A549 (cell line): ENCODE measurements around the gene GINS2. TPM values are rescaled to one million over a fixed set of nuclear protein-coding genes. Genes with fewer than 3 reads are reported as not detected.

ENCODE experiments used
- ATAC-seq, 2 experiments: fragments of 200-7000 bp in 1 of 2; fragments of >200 bp in 1 of 2; cut with Nextera tagmentation in 1 of 2; cut with Tn5 transposase in 1 of 2; 3 replicates each; pipeline versions ENCODE4 v1.8.0 to v1.9.1; 2018 to 2020; ENCODE audit warnings: mild to moderate bottlenecking in 1 of 2, moderate library complexity in 1 of 2
- CTCF ChIA-PET: fragments of 300-600 bp; sonication (Branson Sonifier 250); formaldehyde crosslinking; extraction: SDS; loops from one replicate; lab custom pipeline; 2021; ENCODE audit warnings: antibody characterized with exemption, inconsistent platforms; lab: Yijun Ruan, JAX
- POLR2A ChIA-PET: fragments of 350-600 bp; formaldehyde crosslinking; extraction: SDS; loops from one replicate; lab custom pipeline; 2021; ENCODE audit warnings: antibody characterized with exemption, inconsistent platforms; lab: Yijun Ruan, JAX
- DNase-seq, 2 experiments: peaks; one replicate each; pipeline versions ENCODE4 v3.0.0 to v3.0.0-alpha.2; 2011 to 2016; ENCODE audit warnings: low read depth in 1 of 2, low spot score in 1 of 2
- FAIRE-seq: peaks from 2 replicates; lab custom pipeline; 2011; peaks lifted over from hg19 to GRCh38; lab: Jason Lieb, UNC
- H3K27ac ChIP-seq, 2 experiments: fragments of >200 bp; sonication (Bioruptor Twin); formaldehyde crosslinking; 3 replicates each; pipeline ENCODE4 v1.5.1; 2016 to 2017
- H3K4me1 ChIP-seq: fragments of >200 bp; sonication (Bioruptor Twin); formaldehyde crosslinking; 3 replicates; pipeline ENCODE4 v1.6.1; 2016
- H3K4me2 ChIP-seq: fragments of >200 bp; sonication (Bioruptor Twin); formaldehyde crosslinking; 3 replicates; pipeline ENCODE4 v1.6.1; 2016
- H3K4me3 ChIP-seq: fragments of >200 bp; sonication (Bioruptor Twin); formaldehyde crosslinking; 3 replicates; pipeline ENCODE4 v1.5.1; 2016
- H3K9me3 ChIP-seq: fragments of >200 bp; sonication (Bioruptor Twin); formaldehyde crosslinking; 3 replicates; pipeline ENCODE4 v1.6.1; 2016
- BHLHE40 ChIP-seq: IDR thresholded peaks from 2 replicates; pipeline ENCODE4 v1.6.1; 2012; ENCODE audit warnings: low read depth, low read length, inconsistent platforms
- CHD4 ChIP-seq: fragments of 200-600 bp; sonication (generic); IDR thresholded peaks from 2 replicates; pipeline ENCODE4 v1.6.1; 2016; ENCODE audit warnings: antibody characterized with exemption, mild to moderate bottlenecking, borderline replicate concordance
- EP300 ChIP-seq, 2 experiments: fragments of >200 bp; sonication (Bioruptor Twin); formaldehyde crosslinking; IDR thresholded peaks; 2 replicates in 1 of 2; 3 replicates in 1 of 2; pipeline ENCODE4 v1.6.1; 2016 to 2017
- ESRRA ChIP-seq: fragments of 150-350 bp; IDR thresholded peaks from 2 replicates; pipeline ENCODE4 v1.6.1; 2014; ENCODE audit warnings: mild to moderate bottlenecking, low read length, borderline replicate concordance
- FOSL2 ChIP-seq, 2 experiments: fragments of 450-650 bp in 1 of 2; fragments of >200 bp in 1 of 2; sonication (Bioruptor Twin) in 1 of 2; formaldehyde crosslinking; IDR thresholded peaks; 2 replicates each; pipeline versions ENCODE4 v1.5.0 to v1.6.1; 2016 to 2020; ENCODE audit warnings: mild to moderate bottlenecking in 1 of 2, moderate library complexity in 1 of 2
- HEYL ChIP-seq: fragments of 250-450 bp; sonication (Bioruptor Pico); IDR thresholded peaks from 2 replicates; pipeline ENCODE4 v1.8.0; 2021; ENCODE audit warnings: mild to moderate bottlenecking, moderate library complexity
- JUN ChIP-seq, 2 experiments: fragments of >200 bp; sonication (Bioruptor Twin); formaldehyde crosslinking; IDR thresholded peaks; 2 replicates in 1 of 2; 3 replicates in 1 of 2; pipeline ENCODE4 v1.6.1; 2016 to 2017
- JUNB ChIP-seq: fragments of >200 bp; sonication (Bioruptor Twin); formaldehyde crosslinking; IDR thresholded peaks from 2 replicates; pipeline ENCODE4 v1.6.1; 2016
- KDM5A ChIP-seq: fragments of 200-600 bp; sonication (generic); IDR thresholded peaks from 2 replicates; pipeline ENCODE4 v1.6.1; 2016; ENCODE audit warnings: antibody characterized with exemption, mild to moderate bottlenecking
- MYC ChIP-seq: IDR thresholded peaks from 2 replicates; pipeline ENCODE4 v1.6.1; 2012; ENCODE audit warnings: mild to moderate bottlenecking, inconsistent platforms, low read length, improper control_type of control experiment, borderline replicate concordance
- NR3C1 ChIP-seq: fragments of >200 bp; sonication (Bioruptor Twin); formaldehyde crosslinking; IDR thresholded peaks from 3 replicates; pipeline ENCODE4 v1.6.1; 2017
- PHF8 ChIP-seq: fragments of 200-600 bp; sonication (generic); IDR thresholded peaks from 2 replicates; pipeline ENCODE4 v1.6.1; 2016; ENCODE audit warnings: low read depth, mild to moderate bottlenecking, antibody characterized with exemption, moderate library complexity, borderline replicate concordance
- RAD21 ChIP-seq, 2 experiments: fragments of >200 bp in 1 of 2; sonication (Bioruptor Twin) in 1 of 2; formaldehyde crosslinking in 1 of 2; IDR thresholded peaks in 1 of 2; conservative IDR thresholded peaks in 1 of 2; 2 replicates in 1 of 2; 3 replicates in 1 of 2; pipeline ENCODE4 v1.6.1; 2012 to 2018; ENCODE audit warnings: inconsistent platforms in 1 of 2
- RARB ChIP-seq: fragments of 250-450 bp; sonication (Bioruptor Pico); IDR thresholded peaks from 2 replicates; pipeline ENCODE4 v1.8.0; 2021; ENCODE audit warnings: mild to moderate bottlenecking, moderate library complexity
- RCOR1 ChIP-seq: fragments of 150-350 bp; IDR thresholded peaks from 2 replicates; pipeline ENCODE4 v1.6.1; 2014; ENCODE audit warnings: antibody characterized with exemption, low read length, low read depth
- RFX5 ChIP-seq: fragments of 450-650 bp; IDR thresholded peaks from 2 replicates; pipeline ENCODE4 v1.7.1; 2014; ENCODE audit warnings: antibody characterized with exemption, mild to moderate bottlenecking, moderate library complexity
- TFCP2L1 ChIP-seq: fragments of 250-450 bp; sonication (Bioruptor Pico); IDR thresholded peaks from 2 replicates; pipeline ENCODE4 v1.5.0; 2021; ENCODE audit warnings: mild to moderate bottlenecking
- ZFP36 ChIP-seq: fragments of 450-650 bp; IDR thresholded peaks from 2 replicates; pipeline ENCODE4 v1.6.1; 2014; ENCODE audit warnings: borderline replicate concordance; ENCODE audit not compliant: partially characterized antibody
- ZNF302 ChIP-seq: fragments of 250-450 bp; sonication (Bioruptor Pico); IDR thresholded peaks from 2 replicates; pipeline ENCODE4 v1.9.0; 2021; ENCODE audit warnings: inconsistent platforms, mild to moderate bottlenecking, moderate library complexity
- WGBS: methylation state at CpG from one replicate; pipeline ENCODE4 v1.1.6; 2017; ENCODE audit errors: missing lambda C conversion rate; 5-methylcytosine and 5-hydroxymethylcytosine counted together
- polyA plus RNA-seq, 4 experiments: library from polyadenylated mRNA; depleted of rRNA in 3 of 4; stranded (reverse); fragments of >200 nt; fragmentation: RNase III in 1 of 4; extraction: RNeasy Plus Mini Kit Qiagen cat#74134 plus additional on column Dnase treatment in 1 of 4; gene quantifications; 2 replicates in 3 of 4; 3 replicates in 1 of 4; pipeline ENCODE4 v1.2.3, GENCODE V29; 2011 to 2017
- TF ChIP-seq, protein P1 (sequence below): fragments of 250-450 bp; sonication (Bioruptor Pico); IDR thresholded peaks from 2 replicates; pipeline ENCODE4 v1.5.0; 2020; ENCODE audit warnings: low read depth, mild to moderate bottlenecking, moderate library complexity
- TF ChIP-seq, protein P2 (sequence below): fragments of >200 bp; sonication (Bioruptor Twin); formaldehyde crosslinking; IDR thresholded peaks from 3 replicates; pipeline ENCODE4 v1.5.1; 2016
- TF ChIP-seq, protein P3 (sequence below): fragments of 200-600 bp; sonication (generic); IDR thresholded peaks from 2 replicates; pipeline ENCODE4 v1.6.1; 2016; ENCODE audit warnings: antibody characterized with exemption, mild to moderate bottlenecking, moderate library complexity

GINS2 gene
- polyA plus RNA-seq, 2 of the 4 experiments (the other 2 are of a cell fraction) = 25.4 to 28.7 TPM

DNA sequence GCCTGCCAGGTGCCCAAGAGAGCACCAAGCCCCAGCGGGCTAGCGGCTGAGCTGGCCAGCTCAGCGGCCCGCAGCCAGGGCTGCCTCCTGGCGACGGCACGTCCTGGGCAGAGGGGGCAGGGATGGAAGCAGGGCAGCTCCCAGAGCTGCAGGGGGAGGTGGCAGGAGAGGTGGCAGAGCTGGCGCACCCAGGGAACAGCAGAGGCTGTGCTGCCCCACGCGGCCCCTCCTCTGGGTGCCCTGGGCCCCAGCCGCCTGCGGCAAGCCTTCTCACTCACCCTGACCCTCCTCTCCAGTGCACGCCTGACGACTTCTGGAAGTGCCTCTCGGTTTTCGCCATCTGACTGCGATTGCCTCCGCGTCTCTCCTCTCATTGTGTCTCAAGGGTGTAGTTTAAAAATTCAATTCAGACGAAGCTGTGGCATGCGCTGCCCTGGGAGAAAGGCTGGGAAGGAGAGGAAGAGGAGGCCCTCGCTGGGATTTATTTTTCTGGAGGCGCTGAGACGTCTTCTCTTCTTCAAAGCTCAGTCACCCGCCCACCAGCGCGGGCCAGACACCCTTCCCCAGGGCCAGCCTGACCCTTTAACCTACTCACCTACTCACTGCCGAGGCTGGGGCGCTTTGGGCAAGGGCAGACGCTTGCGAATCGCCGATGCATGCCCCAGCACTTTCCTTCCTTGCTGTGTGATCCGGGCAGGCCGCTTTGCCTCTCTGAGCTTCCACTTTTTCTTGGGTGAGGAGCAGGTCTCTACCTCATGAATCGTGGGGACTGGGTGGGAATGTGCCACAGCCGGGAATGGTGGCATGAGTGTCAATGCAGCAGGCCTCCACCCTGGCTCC, 50.7 kb downstream of the GINS2 start (continued):
- no peak for TF ChIP-seq JUN (IDR thresholded peaks at IDR 0.05)
- no peak for TF ChIP-seq JUNB
- TF ChIP-seq, protein P1, sequence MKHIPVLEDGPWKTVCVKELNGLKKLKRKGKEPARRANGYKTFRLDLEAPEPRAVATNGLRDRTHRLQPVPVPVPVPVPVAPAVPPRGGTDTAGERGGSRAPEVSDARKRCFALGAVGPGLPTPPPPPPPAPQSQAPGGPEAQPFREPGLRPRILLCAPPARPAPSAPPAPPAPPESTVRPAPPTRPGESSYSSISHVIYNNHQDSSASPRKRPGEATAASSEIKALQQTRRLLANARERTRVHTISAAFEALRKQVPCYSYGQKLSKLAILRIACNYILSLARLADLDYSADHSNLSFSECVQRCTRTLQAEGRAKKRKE = no peak
- TF ChIP-seq RAD21 (conservative IDR thresholded peaks at IDR 0.05 in 1 of 2, IDR thresholded peaks at IDR 0.05 in 1 of 2) = no peak
- TF ChIP-seq EP300 (IDR thresholded peaks at IDR 0.05) = no peak
- TF ChIP-seq, all 56 proteins: peak for 0

DNA sequence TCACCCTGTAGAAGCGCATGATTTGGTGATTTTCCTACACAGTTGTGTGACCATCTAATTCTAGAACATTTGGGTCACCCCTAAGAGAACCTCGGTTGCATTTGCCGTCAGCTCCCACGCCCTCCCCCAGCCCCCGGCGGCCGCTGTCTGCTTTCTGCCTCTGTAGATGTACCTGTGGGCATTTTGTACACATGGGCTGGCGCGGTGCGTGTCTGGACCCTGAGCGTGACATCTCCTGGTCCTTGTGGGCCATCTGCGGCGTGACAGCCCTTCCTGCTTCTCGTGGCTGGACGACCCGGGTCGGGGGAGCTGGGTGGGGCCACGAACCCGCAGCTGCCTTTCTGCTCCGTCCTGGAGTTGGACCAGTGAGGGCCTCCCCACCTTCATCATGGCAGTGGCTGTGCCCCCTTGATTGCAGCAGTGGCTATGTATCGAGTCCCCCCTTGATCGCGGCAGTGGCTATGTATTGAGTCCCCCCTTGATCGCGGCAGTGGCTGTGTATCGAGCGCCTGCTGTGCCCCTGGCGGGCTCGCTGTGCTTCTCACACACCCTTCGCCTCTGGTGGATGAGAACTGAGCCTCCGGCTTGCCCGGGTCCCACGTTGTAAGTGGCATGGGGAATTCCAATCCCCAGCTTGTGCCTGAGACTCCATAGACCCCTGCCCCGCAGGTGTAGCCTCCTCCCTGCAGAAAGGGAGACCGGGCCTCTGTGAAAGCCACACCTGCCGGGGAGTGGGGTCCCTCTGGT, 51.5 kb downstream of the GINS2 start:
- Histone ChIP-seq H3K27ac (no peak overlapping the region), H3K9me3 (no peaks in the 10 kb centered on the region), H3K4me2 (no peak overlapping the region), H3K4me1 (peaks cover 12% of the 10 kb centered on the region; the same call in 2 of the 3 replicates), H3K4me3 (no peak overlapping the region)
- TF ChIP-seq PHF8 (no peak), JUNB (no peak), ZFP36 (no peak), RAD21 (conservative IDR thresholded peaks at IDR 0.05 in 1 of 2, IDR thresholded peaks at IDR 0.05 in 1 of 2) (no peak), CHD4 (no peak), ZNF302 (CRISPR knock-in tag) (no peak), HEYL (CRISPR knock-in tag) (no peak), KDM5A (no peak), FOSL2 (IDR thresholded peaks at IDR 0.05) (no peak), FOSL2 (CRISPR knock-in tag; IDR thresholded peaks at IDR 0.05) (no peak), NR3C1 (no peak), RCOR1 (no peak), JUN (IDR thresholded peaks at IDR 0.05) (no peak), MYC (no peak), RFX5 (no peak), BHLHE40 (no peak), RARB (CRISPR knock-in tag) (no peak), ESRRA (no peak), TFCP2L1 (CRISPR knock-in tag) (no peak)
- TF ChIP-seq, protein P2, sequence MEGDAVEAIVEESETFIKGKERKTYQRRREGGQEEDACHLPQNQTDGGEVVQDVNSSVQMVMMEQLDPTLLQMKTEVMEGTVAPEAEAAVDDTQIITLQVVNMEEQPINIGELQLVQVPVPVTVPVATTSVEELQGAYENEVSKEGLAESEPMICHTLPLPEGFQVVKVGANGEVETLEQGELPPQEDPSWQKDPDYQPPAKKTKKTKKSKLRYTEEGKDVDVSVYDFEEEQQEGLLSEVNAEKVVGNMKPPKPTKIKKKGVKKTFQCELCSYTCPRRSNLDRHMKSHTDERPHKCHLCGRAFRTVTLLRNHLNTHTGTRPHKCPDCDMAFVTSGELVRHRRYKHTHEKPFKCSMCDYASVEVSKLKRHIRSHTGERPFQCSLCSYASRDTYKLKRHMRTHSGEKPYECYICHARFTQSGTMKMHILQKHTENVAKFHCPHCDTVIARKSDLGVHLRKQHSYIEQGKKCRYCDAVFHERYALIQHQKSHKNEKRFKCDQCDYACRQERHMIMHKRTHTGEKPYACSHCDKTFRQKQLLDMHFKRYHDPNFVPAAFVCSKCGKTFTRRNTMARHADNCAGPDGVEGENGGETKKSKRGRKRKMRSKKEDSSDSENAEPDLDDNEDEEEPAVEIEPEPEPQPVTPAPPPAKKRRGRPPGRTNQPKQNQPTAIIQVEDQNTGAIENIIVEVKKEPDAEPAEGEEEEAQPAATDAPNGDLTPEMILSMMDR = no peak
- TF ChIP-seq, protein P3, sequence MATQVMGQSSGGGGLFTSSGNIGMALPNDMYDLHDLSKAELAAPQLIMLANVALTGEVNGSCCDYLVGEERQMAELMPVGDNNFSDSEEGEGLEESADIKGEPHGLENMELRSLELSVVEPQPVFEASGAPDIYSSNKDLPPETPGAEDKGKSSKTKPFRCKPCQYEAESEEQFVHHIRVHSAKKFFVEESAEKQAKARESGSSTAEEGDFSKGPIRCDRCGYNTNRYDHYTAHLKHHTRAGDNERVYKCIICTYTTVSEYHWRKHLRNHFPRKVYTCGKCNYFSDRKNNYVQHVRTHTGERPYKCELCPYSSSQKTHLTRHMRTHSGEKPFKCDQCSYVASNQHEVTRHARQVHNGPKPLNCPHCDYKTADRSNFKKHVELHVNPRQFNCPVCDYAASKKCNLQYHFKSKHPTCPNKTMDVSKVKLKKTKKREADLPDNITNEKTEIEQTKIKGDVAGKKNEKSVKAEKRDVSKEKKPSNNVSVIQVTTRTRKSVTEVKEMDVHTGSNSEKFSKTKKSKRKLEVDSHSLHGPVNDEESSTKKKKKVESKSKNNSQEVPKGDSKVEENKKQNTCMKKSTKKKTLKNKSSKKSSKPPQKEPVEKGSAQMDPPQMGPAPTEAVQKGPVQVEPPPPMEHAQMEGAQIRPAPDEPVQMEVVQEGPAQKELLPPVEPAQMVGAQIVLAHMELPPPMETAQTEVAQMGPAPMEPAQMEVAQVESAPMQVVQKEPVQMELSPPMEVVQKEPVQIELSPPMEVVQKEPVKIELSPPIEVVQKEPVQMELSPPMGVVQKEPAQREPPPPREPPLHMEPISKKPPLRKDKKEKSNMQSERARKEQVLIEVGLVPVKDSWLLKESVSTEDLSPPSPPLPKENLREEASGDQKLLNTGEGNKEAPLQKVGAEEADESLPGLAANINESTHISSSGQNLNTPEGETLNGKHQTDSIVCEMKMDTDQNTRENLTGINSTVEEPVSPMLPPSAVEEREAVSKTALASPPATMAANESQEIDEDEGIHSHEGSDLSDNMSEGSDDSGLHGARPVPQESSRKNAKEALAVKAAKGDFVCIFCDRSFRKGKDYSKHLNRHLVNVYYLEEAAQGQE = no peak
- POLR2A ChIA-PET = no interaction called here
- CTCF ChIA-PET = interaction anchor here (0.9 to 6.9 kb wide), 7 partner anchors 21 to 340 kb away, joined by 3 to 50 read pairs (median 5); no protein-coding TSS in a partner anchor
- DNase-seq (no peak), FAIRE-seq (no peak), ATAC-seq (no peak)
- WGBS = 93% methylated on average over 21 of the region's 36 CpGs
